ENCODE data around the gene ZC3H18. TPM values are rescaled to one million over a fixed set of nuclear protein-coding genes. Genes with fewer than 3 reads are reported as not detected.

ZC3H18 gene
- polyA plus RNA-seq, 10 donors: 23.3 to 33.1 (median 28.0) TPM

DNA sequence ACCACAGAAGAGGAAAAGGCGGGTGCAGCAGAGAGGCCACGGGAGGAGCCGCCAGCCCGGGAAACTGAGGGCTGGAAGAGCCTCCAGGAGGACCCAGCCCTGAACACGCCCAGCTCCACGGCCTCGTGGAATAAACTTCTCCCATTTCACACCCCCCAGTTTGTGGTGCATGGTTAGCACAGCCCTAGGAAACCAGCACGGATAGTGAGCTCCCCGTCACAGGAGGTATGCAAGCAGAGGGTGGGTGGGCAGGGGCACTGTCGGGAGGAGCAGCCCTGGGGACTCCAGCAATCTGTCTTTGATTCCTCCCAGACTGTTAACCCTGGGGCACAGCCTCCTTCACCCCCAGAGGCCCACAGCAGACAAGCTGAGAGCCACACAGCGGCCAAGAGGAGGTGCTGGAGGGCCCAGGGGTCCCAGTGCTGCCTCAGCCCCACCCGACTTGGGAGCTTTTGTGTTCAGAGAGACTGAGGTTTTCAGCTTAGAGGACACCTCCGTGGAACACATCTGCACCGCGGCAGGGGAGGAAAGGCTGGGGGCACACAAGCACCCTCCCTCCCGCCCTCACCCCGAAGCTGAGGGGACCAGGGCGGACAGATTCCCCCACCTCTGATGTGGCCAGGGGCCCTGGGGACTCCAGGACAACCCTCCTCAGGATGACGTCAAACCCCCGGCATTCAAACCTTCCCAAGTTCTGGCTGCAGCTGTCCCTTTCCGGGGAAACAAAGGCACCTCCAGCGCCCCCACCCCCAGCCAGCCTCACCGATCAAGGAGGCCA is 66.5 kb downstream of the ZC3H18 start:
- no peak for DNase-seq

DNA sequence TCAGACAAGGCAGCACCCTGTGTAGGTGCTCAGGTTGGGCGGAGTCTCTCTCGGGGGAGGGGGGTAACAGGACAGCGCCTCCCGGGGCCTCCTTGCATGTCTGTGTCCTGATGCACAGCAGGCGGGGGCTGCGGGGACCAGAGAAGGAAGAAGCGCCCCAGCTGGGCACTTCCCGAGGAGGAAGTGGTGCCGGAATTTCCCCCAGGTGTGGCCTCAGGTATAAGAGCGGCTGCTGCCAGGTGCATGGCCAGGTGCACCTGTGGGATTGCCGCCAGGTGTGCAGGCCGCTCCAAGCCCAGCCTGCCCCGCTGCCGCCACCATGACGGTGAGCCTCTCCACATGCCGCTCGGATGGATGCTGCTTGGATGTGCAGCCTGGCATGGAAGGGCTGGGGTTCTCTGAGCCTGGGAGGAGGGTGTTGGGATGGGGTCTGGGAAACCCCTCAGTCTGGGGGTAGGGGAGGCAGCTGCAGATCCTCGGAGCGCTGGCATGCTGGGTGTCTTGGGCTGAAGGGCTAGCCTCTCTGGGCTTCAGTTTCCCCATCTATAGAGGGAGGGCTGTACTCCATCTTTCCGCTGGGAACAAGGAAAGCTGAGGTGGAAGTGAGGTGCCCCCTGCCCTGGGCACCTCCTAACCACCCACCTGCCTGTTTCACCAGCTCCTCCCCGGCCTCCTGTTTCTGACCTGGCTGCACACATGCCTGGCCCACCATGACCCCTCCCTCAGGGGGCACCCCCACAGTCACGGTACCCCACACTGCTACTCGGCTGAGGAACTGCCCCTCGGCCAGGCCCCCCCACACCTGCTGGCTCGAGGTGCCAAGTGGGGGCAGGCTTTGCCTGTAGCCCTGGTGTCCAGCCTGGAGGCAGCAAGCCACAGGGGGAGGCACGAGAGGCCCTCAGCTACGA is 68.4 kb downstream of the ZC3H18 start, which contains the start of gene IL17C:
TSS of gene IL17C (plus strand) at position 250 of the 908 bp plus-strand sequence. CDS start at position 320, 70 bp downstream.
- no peak for DNase-seq

DNA sequence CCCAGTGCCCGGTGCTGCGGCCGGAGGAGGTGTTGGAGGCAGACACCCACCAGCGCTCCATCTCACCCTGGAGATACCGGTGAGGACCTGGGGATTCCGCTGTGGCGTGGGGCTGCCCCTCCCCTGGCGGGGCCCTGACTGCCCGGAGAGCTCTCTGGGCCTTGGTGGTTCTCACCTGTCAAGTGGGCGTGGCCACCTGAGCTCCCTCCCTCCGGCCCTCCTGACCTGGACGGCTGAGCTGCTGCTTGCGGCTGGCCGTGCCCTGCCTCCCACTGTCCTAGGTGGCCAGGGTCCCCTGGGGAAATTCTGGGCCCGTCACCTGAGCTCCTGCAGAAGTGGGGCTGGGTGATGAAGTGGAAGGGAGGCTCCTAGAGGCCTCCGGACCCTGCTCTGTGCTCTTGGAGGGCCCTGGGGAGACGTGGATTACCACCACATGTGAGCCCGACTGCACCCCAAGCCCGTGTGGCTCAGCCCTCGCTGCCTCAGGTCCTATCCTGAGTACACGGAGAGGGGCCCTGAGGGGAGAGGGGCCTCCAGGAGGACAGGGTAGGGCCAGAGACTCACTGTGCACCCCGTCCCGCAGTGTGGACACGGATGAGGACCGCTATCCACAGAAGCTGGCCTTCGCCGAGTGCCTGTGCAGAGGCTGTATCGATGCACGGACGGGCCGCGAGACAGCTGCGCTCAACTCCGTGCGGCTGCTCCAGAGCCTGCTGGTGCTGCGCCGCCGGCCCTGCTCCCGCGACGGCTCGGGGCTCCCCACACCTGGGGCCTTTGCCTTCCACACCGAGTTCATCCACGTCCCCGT is 69.2 kb downstream of the ZC3H18 start:
- DNase-seq: peak in 1 of 3 donors; percentile 48

- no peak for DNase-seq
Measured at GRCh38 chr16:88640039-88640495, 69.9 kb downstream of the ZC3H18 start.

GRCh38 chr16:88640498-88641247 is 70.5 kb downstream of the ZC3H18 start:
- DNase-seq: no peak

GRCh38 chr16:88642881-88643643 is 72.9 kb downstream of the ZC3H18 start:
- DNase-seq: no peak

DNA sequence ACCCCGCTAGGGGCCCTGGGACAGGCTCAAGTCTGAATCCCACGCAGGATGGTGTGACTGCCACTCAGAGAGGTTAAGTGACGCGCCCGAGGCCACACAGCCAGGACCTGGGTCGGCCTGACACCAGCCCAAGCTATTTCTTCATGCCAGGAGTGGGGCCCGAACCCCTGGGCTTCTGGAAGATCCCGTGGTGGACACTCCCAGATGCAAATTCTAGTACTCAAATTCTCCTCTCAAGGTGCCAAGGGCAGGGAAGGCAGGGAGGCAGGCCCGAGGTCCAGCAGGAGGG is 73.4 kb downstream of the ZC3H18 start:
- DNase-seq: no peak

DNA sequence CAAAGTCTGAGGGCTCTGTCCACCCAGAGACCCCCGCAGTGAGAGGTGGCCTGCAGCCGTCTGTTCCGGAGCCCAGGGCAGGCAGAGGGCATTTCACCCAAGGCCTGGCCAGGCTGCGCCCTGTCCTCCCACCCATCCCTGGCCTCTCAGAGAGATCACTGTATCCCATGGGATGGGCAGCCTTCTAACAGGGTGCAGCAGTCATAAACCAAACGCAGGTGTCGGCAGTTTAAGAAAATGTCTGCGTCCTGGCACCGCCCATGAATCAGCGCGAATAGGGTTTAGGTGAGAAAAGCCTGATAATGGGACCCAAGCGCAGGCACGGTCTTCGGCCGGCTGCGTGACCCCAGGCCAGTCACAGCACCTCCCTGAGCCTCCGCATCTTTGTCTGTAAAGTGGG is 75.3 kb downstream of the ZC3H18 start:
- no peak for DNase-seq

- no peak for DNase-seq
Measured at GRCh38 chr16:88645941-88646340, 75.7 kb downstream of the ZC3H18 start.

DNA sequence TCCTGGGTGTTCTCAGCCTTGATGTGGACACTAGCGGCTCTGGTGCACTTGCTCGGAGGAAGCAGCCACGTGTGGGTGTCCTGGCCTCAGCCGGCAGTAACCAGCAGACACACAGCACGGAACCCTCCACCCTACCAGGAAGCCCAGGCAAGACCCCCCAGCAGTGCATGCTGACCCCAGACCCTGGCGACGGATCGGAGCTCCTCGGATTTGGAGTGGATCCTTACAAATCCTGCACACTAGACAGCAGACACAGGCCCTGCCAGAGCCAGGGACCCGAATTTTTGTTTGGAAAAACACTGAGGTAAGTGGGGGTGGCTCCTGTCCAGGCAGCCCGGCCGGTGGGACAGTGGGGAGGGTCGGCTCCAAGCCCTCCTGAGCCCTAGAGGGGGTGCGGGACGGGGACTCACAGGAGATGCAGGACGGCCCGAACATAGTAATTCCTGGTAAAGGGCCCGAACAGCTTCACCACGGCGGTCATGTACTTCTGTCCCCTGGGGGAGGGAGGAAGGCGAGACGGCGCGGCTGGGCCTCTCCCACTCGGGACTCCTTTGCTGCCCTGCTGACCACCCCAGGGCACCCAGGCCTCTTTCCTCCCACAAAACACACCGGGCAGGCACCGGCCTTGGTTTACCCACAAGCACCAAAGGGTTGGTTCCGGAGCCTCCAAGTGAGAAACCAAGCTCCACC is 76.3 kb downstream of the ZC3H18 start:
- DNase-seq: no peak

DNA sequence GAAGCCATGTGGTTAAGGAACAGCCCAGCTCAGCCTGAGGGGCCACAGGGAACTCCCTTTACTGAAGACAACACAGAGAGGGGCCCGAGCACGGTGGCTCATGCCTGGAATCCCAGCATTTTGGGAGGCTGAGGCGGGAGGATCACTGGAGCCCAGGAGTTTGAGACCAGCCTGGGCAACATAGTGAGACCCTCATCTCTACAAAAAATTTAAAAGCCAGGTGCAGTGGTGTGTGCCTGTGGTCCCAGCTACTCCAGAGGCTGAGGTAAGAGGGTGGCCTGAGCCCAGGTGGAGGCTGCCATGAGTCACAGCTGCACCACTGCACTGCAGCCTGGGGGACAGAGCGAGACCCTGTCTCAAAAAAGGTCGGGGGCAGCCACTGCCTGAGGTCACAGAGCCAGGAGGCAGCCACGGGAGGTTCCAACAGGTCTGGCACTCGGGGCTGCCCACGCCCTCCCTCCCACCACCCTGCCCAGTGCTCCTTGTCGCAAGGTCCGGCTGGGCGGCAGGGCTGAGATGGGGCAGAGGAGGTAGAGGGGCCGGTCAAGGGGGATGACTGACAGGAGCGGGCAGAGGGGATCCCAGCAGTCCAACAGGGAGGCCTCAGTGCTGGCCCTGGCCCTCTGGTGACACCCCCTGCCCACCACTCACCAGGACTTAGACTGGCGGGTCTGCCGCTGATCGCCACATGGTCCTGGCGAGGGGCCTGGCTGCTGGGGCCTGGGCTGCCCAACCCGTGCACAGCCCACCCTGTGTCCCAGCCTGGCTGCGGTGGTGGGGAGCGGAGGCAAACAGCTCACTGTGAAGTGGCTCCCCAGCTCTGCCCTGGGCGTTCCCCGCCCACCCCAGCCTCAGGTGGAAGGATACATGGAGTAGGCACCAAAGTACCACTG is 77.2 kb downstream of the ZC3H18 start:
- DNase-seq: no peak

DNA sequence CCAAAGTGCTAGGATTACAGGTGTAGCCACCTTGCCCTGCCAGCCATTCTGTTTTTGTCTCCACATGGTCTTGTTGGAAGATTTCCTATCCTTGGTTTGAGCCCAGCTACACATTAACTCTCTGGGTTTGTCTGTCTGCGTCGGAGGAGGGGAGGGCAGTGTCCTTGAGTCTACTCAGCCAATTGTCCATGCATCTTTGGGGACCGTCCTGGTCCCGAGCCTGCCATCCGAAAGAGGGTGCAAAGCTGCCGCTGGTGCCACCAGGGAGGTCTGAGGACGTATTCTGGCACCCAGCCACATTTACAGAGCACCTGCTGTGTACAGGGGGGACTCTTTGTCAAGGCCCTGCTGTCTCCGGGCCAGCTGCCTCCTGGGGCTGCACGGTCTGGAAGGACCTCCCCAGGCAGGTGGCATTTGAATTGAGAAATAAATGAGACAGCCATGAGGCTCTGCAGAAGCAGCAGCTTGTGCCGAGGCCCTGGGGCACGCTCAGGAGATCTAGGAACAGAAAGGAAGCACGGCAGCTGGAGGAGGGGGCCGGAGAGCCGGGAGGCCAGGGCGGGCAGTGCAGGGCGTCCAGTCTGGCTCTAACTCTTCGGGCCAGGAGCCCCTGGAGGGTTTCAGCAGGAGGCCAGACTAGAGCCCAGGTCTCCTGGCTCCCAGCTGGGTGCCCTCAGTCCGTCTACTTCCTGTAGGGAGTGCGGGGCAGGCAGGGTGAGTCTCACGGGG is 79.2 kb downstream of the ZC3H18 start:
- no peak for DNase-seq

- DNase-seq: peak in 1 of 3 donors; percentile 75
Measured at GRCh38 chr16:88649924-88650748, 79.9 kb downstream of the ZC3H18 start.

GRCh38 chr16:88650749-88651275 is 80.6 kb downstream of the ZC3H18 start, which contains the start of gene CYBA:
CYBA (minus strand) TSS chr16:88651053; CDS start chr16:88651013, 40 bp downstream.
- peak in 1 of 3 donors; percentile 78 for DNase-seq

GRCh38 chr16:88651276-88651988 is 81.2 kb downstream of the ZC3H18 start:
- peak in 1 of 3 donors; percentile 53 for DNase-seq
